BJ (cell line): ENCODE measurements around the gene SLC30A3. TPM values are rescaled to one million over a fixed set of nuclear protein-coding genes. Genes with fewer than 3 reads are reported as not detected.

Source experiments
- CTCF ChIA-PET: fragments of 350-600 bp; formaldehyde crosslinking; extraction: SDS; loops from one replicate; lab custom pipeline; 2021; ENCODE audit warnings: antibody characterized with exemption, inconsistent platforms; lab: Yijun Ruan, JAX
- POLR2A ChIA-PET: fragments of 300-600 bp; sonication (Branson Sonifier 250); formaldehyde crosslinking; extraction: SDS; loops from one replicate; lab custom pipeline; 2021; ENCODE audit warnings: antibody characterized with exemption; lab: Charles Lee
- DNase-seq: peaks from one replicate; pipeline ENCODE4 v3.0.0-alpha.2; 2011; ENCODE audit warnings: low read depth
- H3K27me3 ChIP-seq: 2 replicates; pipeline ENCODE4 v1.6.0; 2011; ENCODE audit warnings: low read length; ENCODE audit not compliant: control insufficient read depth, insufficient read depth
- H3K36me3 ChIP-seq: 2 replicates; pipeline ENCODE4 v1.5.1; 2011; ENCODE audit warnings: low read length; ENCODE audit not compliant: control insufficient read depth, insufficient read depth
- H3K4me3 ChIP-seq: 2 replicates; pipeline ENCODE4 v1.5.1; 2011; ENCODE audit warnings: low read depth, mild to moderate bottlenecking, control low read depth, low read length
- CTCF ChIP-seq: IDR thresholded peaks from 2 replicates; pipeline ENCODE4 v1.5.1; 2011; ENCODE audit warnings: low read depth, mild to moderate bottlenecking, control low read depth, inconsistent platforms, low read length, moderate library complexity; ENCODE audit not compliant: insufficient read depth
- polyA plus RNA-seq: library from polyadenylated mRNA; depleted of rRNA; stranded (reverse); fragments of >200 nt; gene quantifications from 2 replicates; pipeline ENCODE4 v1.2.3, GENCODE V29; 2011

The SLC30A3 gene
- polyA plus RNA-seq, 1 experiment = 0.10 TPM

- H3K4me3 ChIP-seq = no peak overlapping the region
- no peak for DNase-seq
- CTCF ChIA-PET = interaction anchor here (1.1 kb wide), 1 partner anchor 26 kb away, joined by 3 read pairs; no protein-coding TSS in a partner anchor
- H3K36me3 ChIP-seq = no peaks in the 10 kb centered on the region
- POLR2A ChIA-PET = no interaction called here
- TF ChIP-seq CTCF = no peak
- H3K27me3 ChIP-seq = peaks cover 7% of the 10 kb centered on the region; the same call in 1 of the 2 replicates
Measured at GRCh38 chr2:27285481-27285880, 22.6 kb upstream of the SLC30A3 start.

GRCh38 chr2:27284996-27285395, 22.1 kb upstream of the SLC30A3 start:
- no peak for TF ChIP-seq CTCF
- POLR2A ChIA-PET = no interaction called here
- DNase-seq = no peak
- CTCF ChIA-PET = interaction anchor here (0.7 to 6.4 kb wide), 3 partner anchors 12 to 185 kb away, joined by 3 to 94 read pairs (median 64); partner anchors contain the start of gene SLC30A3
- Histone ChIP-seq H3K4me3 (no peak overlapping the region), H3K27me3 (peaks cover 7% of the 10 kb centered on the region; the same call in 1 of the 2 replicates), H3K36me3 (no peaks in the 10 kb centered on the region)

- CTCF ChIA-PET = interaction anchor here (0.6 to 6.4 kb wide), 9 partner anchors 8 to 1563 kb away, joined by 3 to 94 read pairs (median 48); partner anchors contain the start of gene SLC30A3
- peaks cover 10% of the 10 kb centered on the region for H3K27me3 ChIP-seq
- H3K4me3 ChIP-seq = no peak overlapping the region
- no peak for TF ChIP-seq CTCF
- no peak for DNase-seq
- POLR2A ChIA-PET = interaction anchor here (0.6 kb wide), 2 partner anchors 23 to 101 kb away, joined by 3 to 6 read pairs; no protein-coding TSS in a partner anchor
- H3K36me3 ChIP-seq = no peaks in the 10 kb centered on the region
Measured at GRCh38 chr2:27282892-27283291, 20.0 kb upstream of the SLC30A3 start.

- no peak for TF ChIP-seq CTCF
- no peak within 1 kb of the TSS for H3K4me3 ChIP-seq
- no peak for DNase-seq
- H3K27me3 ChIP-seq = peaks cover 10% of the 10 kb centered on the region
- no peaks in the 10 kb centered on the region for H3K36me3 ChIP-seq
- ChIA-PET POLR2A (no interaction called here), CTCF (interaction anchor here (0.8 to 6.4 kb wide), 12 partner anchors 9 to 327 kb away, joined by 3 to 94 read pairs (median 21); partner anchors contain the start of gene SLC30A3)
Measured at GRCh38 chr2:27281855-27282559, 19.2 kb upstream of the SLC30A3 start, which contains the start of gene TRIM54. TRIM54 (plus strand) TSS chr2:27282429; CDS start chr2:27282732, 303 bp downstream.

GRCh38 chr2:27281442-27281841, 18.6 kb upstream of the SLC30A3 start:
- no peak for TF ChIP-seq CTCF
- no peak overlapping the region for H3K4me3 ChIP-seq
- CTCF ChIA-PET = interaction anchor here (0.8 to 6.4 kb wide), 13 partner anchors 10 to 326 kb away, joined by 3 to 94 read pairs (median 18); partner anchors contain the start of gene SLC30A3
- no peaks in the 10 kb centered on the region for H3K36me3 ChIP-seq
- H3K27me3 ChIP-seq = peaks cover 10% of the 10 kb centered on the region
- DNase-seq = no peak
- POLR2A ChIA-PET = no interaction called here
